Transverse colon (tissue), 4 donors: ENCODE data around the gene TTLL3. TPM values are rescaled to one million over a fixed set of nuclear protein-coding genes. Genes with fewer than 3 reads are reported as not detected.

Source experiments
- DNase-seq: peaks from one replicate; pipeline ENCODE4 v3.0.0-alpha.2; 2019
- H3K27ac ChIP-seq, 4 donors: fragments of 200-600 bp; sonication (generic); 2 replicates each; pipeline ENCODE4 v1.5.1; 2016 to 2018; ENCODE audit warnings: inconsistent platforms in 4 of 4
- H3K27me3 ChIP-seq: fragments of 200-600 bp; sonication (generic); 2 replicates; pipeline ENCODE4 v1.5.1; 2017; ENCODE audit warnings: inconsistent platforms
- H3K36me3 ChIP-seq, 4 donors: fragments of 200-600 bp; sonication (generic); 2 replicates each; pipeline ENCODE4 v1.5.1; 2017 to 2019; ENCODE audit warnings: inconsistent platforms in 4 of 4
- H3K4me1 ChIP-seq, 4 donors: fragments of 200-600 bp; sonication (generic); 2 replicates each; pipeline ENCODE4 v1.5.1; 2017 to 2020; ENCODE audit warnings: inconsistent platforms in 4 of 4
- H3K4me3 ChIP-seq, 4 donors: fragments of 200-600 bp; sonication (generic); 1 replicate in 1 of 4; 2 replicates in 3 of 4; pipeline versions ENCODE4 v1.5.1 to v1.6.1; 2017 to 2019; ENCODE audit warnings: inconsistent platforms in 4 of 4
- H3K9me3 ChIP-seq, 2 donors: fragments of 200-600 bp; sonication (generic); 2 replicates each; pipeline ENCODE4 v1.5.1; 2017 to 2019; ENCODE audit warnings: inconsistent platforms in 2 of 2
- CTCF ChIP-seq, 5 experiments: fragments of 200-600 bp in 3 of 5; fragments of 450-650 bp in 2 of 5; sonication (generic) in 3 of 5; IDR thresholded peaks; 1 replicate in 2 of 5; 2 replicates in 3 of 5; pipeline ENCODE4 v1.5.1; 2016 to 2017; ENCODE audit warnings: antibody characterized with exemption in 5 of 5, inconsistent platforms in 3 of 5, mild to moderate bottlenecking in 2 of 5, moderate library complexity in 1 of 5
- EP300 ChIP-seq: sonication (generic); formaldehyde crosslinking; IDR thresholded peaks from one replicate; pipeline ENCODE4 v1.6.1; 2017; ENCODE audit warnings: antibody characterized with exemption, low read depth
- POLR2A ChIP-seq: fragments of 450-650 bp; IDR thresholded peaks from one replicate; pipeline ENCODE4 v1.6.1; 2016; ENCODE audit warnings: antibody characterized with exemption, mild to moderate bottlenecking, moderate library complexity
- POLR2AphosphoS5 ChIP-seq, 3 donors: sonication (generic); formaldehyde crosslinking; IDR thresholded peaks; one replicate each; pipeline ENCODE4 v1.6.1; 2016; ENCODE audit warnings: antibody characterized with exemption in 3 of 3
- WGBS, 2 donors: methylation state at CpG; one replicate each; pipeline ENCODE4 v1.1.5; 2018; ENCODE audit warnings: low coverage in 1 of 2; 5-methylcytosine and 5-hydroxymethylcytosine counted together
- in situ Hi-C, 4 donors: fragments of 200-750 bp; cut with MboI; loops; one replicate each; pipeline versions ENCODE4 v1.15.0 to v1.15.1; 2017; ENCODE audit warnings: low sequenced_read_pairs in 3 of 4, low pct_ligation_motif_present in 1 of 4, low pct_unique_long_range_greater_than_20kb in 1 of 4
- intact Hi-C: fragments of 100-400 bp; cut with DNase I; formaldehyde crosslinking; loops from one replicate; pipeline ENCODE4 v1.15.1; 2023; ENCODE audit warnings: low total_unique reads
- total RNA-seq, 4 donors: library from RNA; depleted of rRNA; stranded (reverse); fragments of >200 nt; gene quantifications; one replicate each; pipeline ENCODE4 v1.1.0, GENCODE V29; 2016

The TTLL3 gene
- total RNA-seq, 4 donors from 2014 or later = 47.4 to 352 (median 154) TPM

GRCh38 chr3:9782770-9783169 lies 27.3 kb upstream of the TTLL3 start:
- no peaks in the 10 kb centered on the region for H3K9me3 ChIP-seq
- H3K4me3 ChIP-seq = no peak overlapping the region
- 29 to 44% methylated on average over 2 to 3 of the region's 3 CpGs for WGBS, 2 donors
- DNase-seq = no peak
- H3K4me1 ChIP-seq = peaks cover 0 to 23% (median 9%) of the 10 kb centered on the region in 4 donors
- no peaks in the 10 kb centered on the region for H3K27me3 ChIP-seq
- TF ChIP-seq POLR2AphosphoS5 (IDR thresholded peaks at IDR 0.05) = no peak
- no peak for TF ChIP-seq CTCF (IDR thresholded peaks at IDR 0.05)
- no peak for TF ChIP-seq EP300
- no peak for TF ChIP-seq POLR2A
- intact Hi-C loops = no loop called here
- no peak overlapping the region for H3K27ac ChIP-seq
- H3K36me3 ChIP-seq = peaks cover 0 to 54% (median 24%) of the 10 kb centered on the region in 4 donors
- in situ Hi-C loops = no loop called here

GRCh38 chr3:9783954-9784353 lies 26.1 kb upstream of the TTLL3 start:
- no peak overlapping the region for H3K4me3 ChIP-seq
- no peak for DNase-seq
- H3K27me3 ChIP-seq = no peaks in the 10 kb centered on the region
- WGBS, 2 donors = 93% methylated on average over 13 of the region's 14 CpGs; no CpG with 5 or more reads in 1 of the 2 donors
- H3K9me3 ChIP-seq = no peaks in the 10 kb centered on the region
- peaks cover 0 to 57% (median 27%) of the 10 kb centered on the region in 4 donors for H3K36me3 ChIP-seq
- TF ChIP-seq POLR2AphosphoS5 (IDR thresholded peaks at IDR 0.05) = no peak
- no peak for TF ChIP-seq EP300
- no peak overlapping the region for H3K27ac ChIP-seq
- in situ Hi-C loops (no loop called here), intact Hi-C loops (no loop called here)
- peaks cover 0 to 14% (median 5%) of the 10 kb centered on the region in 4 donors for H3K4me1 ChIP-seq

- intact Hi-C loops = no loop called here
- Histone ChIP-seq H3K9me3 (no peaks in the 10 kb centered on the region), H3K36me3 (peaks cover 0 to 66% (median 30%) of the 10 kb centered on the region in 4 donors), H3K4me1 (peaks cover 0 to 4% (median 0%) of the 10 kb centered on the region in 4 donors), H3K4me3 (no peak overlapping the region), H3K27me3 (no peaks in the 10 kb centered on the region), H3K27ac (no peak overlapping the region)
- DNase-seq = no peak
- no peak for TF ChIP-seq CTCF (IDR thresholded peaks at IDR 0.05)
- no peak for TF ChIP-seq POLR2AphosphoS5 (IDR thresholded peaks at IDR 0.05)
- TF ChIP-seq EP300 = no peak
- no peak for TF ChIP-seq POLR2A
- in situ Hi-C loops = no loop called here
- 92% methylated on average over 4 of the region's 4 CpGs; no CpG with 5 or more reads in 1 of the 2 donors for WGBS, 2 donors
Observed at GRCh38 chr3:9784965-9785364, 25.1 kb upstream of the TTLL3 start.

- in situ Hi-C loops (no loop called here), intact Hi-C loops (no loop called here)
- TF ChIP-seq CTCF (IDR thresholded peaks at IDR 0.05) (no peak), POLR2A (no peak), POLR2AphosphoS5 (IDR thresholded peaks at IDR 0.05) (no peak), EP300 (no peak)
- Histone ChIP-seq H3K9me3 (no peaks in the 10 kb centered on the region), H3K27ac (no peak overlapping the region), H3K36me3 (peaks cover 0 to 66% (median 28%) of the 10 kb centered on the region in 4 donors), H3K4me3 (no peak overlapping the region), H3K4me1 (peaks cover 0 to 3% (median 0%) of the 10 kb centered on the region in 4 donors), H3K27me3 (no peaks in the 10 kb centered on the region)
- 78 to 87% methylated on average over 1 to 7 of the region's 7 CpGs for WGBS, 2 donors
- no peak for DNase-seq
Observed at GRCh38 chr3:9785602-9786001, 24.5 kb upstream of the TTLL3 start.
